PC-9 (cell line): ENCODE results near the gene STOML1. TPM values are rescaled to one million over a fixed set of nuclear protein-coding genes. Genes with fewer than 3 reads are reported as not detected.
"Not testable (repeated sequence)": the region's sequence is repeated elsewhere in the genome, so short reads cannot be mapped to it uniquely, and the experiment has no call there.

ENCODE experiments used
- BruUV-seq: library from RNA; stranded (reverse); fragments of 400-500 nt; replicated peaks from 2 replicates; lab custom pipeline; 2021; lab: Mats Ljungman, UMichigan
- CTCF ChIA-PET: fragments of 300-600 bp; sonication (Branson Sonifier 250); formaldehyde crosslinking; loops from one replicate; lab custom pipeline; 2022; ENCODE audit warnings: antibody characterized with exemption; lab: Charles Lee
- POLR2A ChIA-PET: fragments of 300-600 bp; sonication (Branson Sonifier 250); formaldehyde crosslinking; loops from one replicate; lab custom pipeline; 2022; ENCODE audit warnings: antibody characterized with exemption; ENCODE audit not compliant: unreplicated experiment; lab: Charles Lee
- DNase-seq, 2 experiments: peaks; one replicate each; pipeline versions ENCODE4 v3.0.0 to v3.0.0-alpha.2; 2015 to 2022; ENCODE audit warnings: mixed read lengths in 1 of 2
- H2AFZ ChIP-seq: fragments of 200-600 bp; sonication (generic); 2 replicates; pipeline ENCODE4 v1.8.1; 2017; ENCODE audit warnings: antibody characterized with exemption
- H3F3A ChIP-seq: fragments of 200-600 bp; sonication (generic); 2 replicates; pipeline ENCODE4 v1.8.1; 2017; ENCODE audit warnings: antibody characterized with exemption, mild to moderate bottlenecking, low read depth; ENCODE audit not compliant: insufficient read depth
- H3K27ac ChIP-seq: fragments of 200-600 bp; sonication (generic); 2 replicates; pipeline ENCODE4 v1.6.1; 2016; ENCODE audit warnings: mixed run types
- H3K27me3 ChIP-seq: fragments of 200-600 bp; sonication (generic); 2 replicates; pipeline ENCODE4 v1.6.1; 2016; ENCODE audit warnings: low read depth, mixed run types; ENCODE audit not compliant: insufficient read depth
- H3K36me3 ChIP-seq: fragments of 200-600 bp; sonication (generic); 2 replicates; pipeline ENCODE4 v1.6.1; 2016; ENCODE audit warnings: low read depth, mixed run types
- H3K4me1 ChIP-seq: fragments of 200-600 bp; sonication (generic); replicated peaks from 2 replicates; pipeline ENCODE4 v1.6.1; 2016; ENCODE audit warnings: mixed run types; ENCODE audit not compliant: insufficient read depth
- H3K4me2 ChIP-seq: fragments of 200-600 bp; sonication (generic); 2 replicates; pipeline ENCODE4 v1.6.1; 2017; ENCODE audit warnings: mixed run types
- H3K4me3 ChIP-seq: fragments of 200-600 bp; sonication (generic); 2 replicates; pipeline ENCODE4 v1.6.1; 2016; ENCODE audit warnings: mixed run types
- H3K79me2 ChIP-seq: fragments of 200-600 bp; sonication (generic); 2 replicates; pipeline ENCODE4 v1.6.1; 2017; ENCODE audit warnings: low read depth, mixed run types
- H3K9me2 ChIP-seq: fragments of 200-600 bp; sonication (generic); 2 replicates; pipeline ENCODE4 v1.8.1; 2017; ENCODE audit warnings: mild to moderate bottlenecking; ENCODE audit not compliant: insufficient read depth
- H3K9me3 ChIP-seq: fragments of 200-600 bp; sonication (generic); 2 replicates; pipeline ENCODE4 v1.8.1; 2016; ENCODE audit warnings: low read depth; ENCODE audit not compliant: insufficient read depth
- H4K20me1 ChIP-seq: fragments of 200-600 bp; sonication (generic); 2 replicates; pipeline ENCODE4 v1.8.1; 2017; ENCODE audit not compliant: insufficient read depth
- CTCF ChIP-seq: fragments of 200-600 bp; sonication (generic); conservative IDR thresholded peaks from 2 replicates; pipeline ENCODE4 v1.6.1; 2017; ENCODE audit warnings: mixed run types, antibody characterized with exemption, mild to moderate bottlenecking, moderate library complexity
- EZH2 ChIP-seq: fragments of 200-600 bp; sonication (generic); IDR thresholded peaks from 2 replicates; pipeline ENCODE4 v1.8.0; 2017; ENCODE audit warnings: antibody characterized with exemption, low read depth
- intact Hi-C: fragments of 100-400 bp; cut with micrococcal nuclease; formaldehyde crosslinking; loops from one replicate; pipeline ENCODE4 v1.10.0; 2022; ENCODE audit not compliant: unreplicated experiment
- total RNA-seq: library from RNA; stranded (reverse); gene quantifications from 2 replicates; pipeline ENCODE4 v1.2.3, GENCODE V29; 2021

Gene STOML1
- total RNA-seq, 1 experiment from 2014 or later = 6.1 TPM

DNA sequence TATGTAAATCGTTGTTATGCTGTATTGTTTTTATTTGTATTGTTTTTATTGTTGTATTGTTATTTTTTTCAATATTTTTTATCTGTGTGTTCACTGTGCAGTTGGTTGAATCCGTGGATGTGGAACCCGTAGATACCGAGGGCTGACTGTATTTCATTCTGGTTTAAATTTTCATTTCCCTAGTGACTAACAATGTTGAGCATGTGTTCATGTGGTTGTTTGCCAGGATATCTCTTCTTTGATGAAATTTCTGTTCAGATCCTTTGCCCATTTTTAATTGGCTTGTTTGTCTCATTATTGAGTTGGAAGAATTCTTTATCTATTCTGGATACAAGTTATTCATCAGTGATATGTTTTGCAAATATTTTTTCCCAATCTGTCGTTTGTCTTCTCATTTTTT is 29.7 kb downstream of the STOML1 start:
- CTCF ChIA-PET = no interaction called here

GRCh38 chr15:73960472-73961070 is 31.5 kb downstream of the STOML1 start:
- H3K4me2 ChIP-seq, H3K36me3 ChIP-seq, H4K20me1 ChIP-seq, DNase-seq, H3K4me3 ChIP-seq, BruUV-seq, H2AFZ ChIP-seq, H3K79me2 ChIP-seq, H3K9me2 ChIP-seq, H3K9me3 ChIP-seq, H3K27ac ChIP-seq, H3K27me3 ChIP-seq, POLR2A ChIA-PET: not testable (repeated sequence)
- Histone ChIP-seq H3F3A (peaks cover 34% of the 10 kb centered on the region; the same call in 1 of the 2 replicates), H3K4me1 (peaks cover 44% of the 10 kb centered on the region)
- CTCF ChIA-PET = interaction anchor here (0.6 to 1.2 kb wide), 2 partner anchors 9 to 84 kb away, joined by 3 to 4 read pairs; no protein-coding TSS in a partner anchor
- intact Hi-C loops = loop anchor here (5.0 to 10.0 kb wide), 3 partner anchors 33 to 86 kb away; partner anchors contain the start of genes LOXL1 and TBC1D21

More for the DNA sequence above, 29.7 kb downstream of the STOML1 start:
- no peaks in the 10 kb centered on the region for H3K9me2 ChIP-seq
- H2AFZ ChIP-seq = no peak overlapping the region
- peaks cover 24% of the 10 kb centered on the region; the same call in 1 of the 2 replicates for H3F3A ChIP-seq
- no peaks in the 10 kb centered on the region for H3K9me3 ChIP-seq
- H3K4me1 ChIP-seq = peaks cover 28% of the 10 kb centered on the region
- TF ChIP-seq EZH2 (no peak), CTCF (no peak)
- H3K27ac ChIP-seq = no peak overlapping the region
- intact Hi-C loops = loop anchor here (5.0 to 10.0 kb wide), 3 partner anchors 35 to 88 kb away; partner anchors contain the start of genes LOXL1 and TBC1D21
- no peaks in the 10 kb centered on the region for H4K20me1 ChIP-seq
- no peaks in the 10 kb centered on the region for H3K79me2 ChIP-seq
- DNase-seq = no peak
- no peak overlapping the region for H3K4me2 ChIP-seq
- no peaks in the 10 kb centered on the region for H3K27me3 ChIP-seq
- POLR2A ChIA-PET = no interaction called here
- no peak overlapping the region for H3K4me3 ChIP-seq
- no TSS peak for BruUV-seq
- H3K36me3 ChIP-seq = no peaks in the 10 kb centered on the region

DNA sequence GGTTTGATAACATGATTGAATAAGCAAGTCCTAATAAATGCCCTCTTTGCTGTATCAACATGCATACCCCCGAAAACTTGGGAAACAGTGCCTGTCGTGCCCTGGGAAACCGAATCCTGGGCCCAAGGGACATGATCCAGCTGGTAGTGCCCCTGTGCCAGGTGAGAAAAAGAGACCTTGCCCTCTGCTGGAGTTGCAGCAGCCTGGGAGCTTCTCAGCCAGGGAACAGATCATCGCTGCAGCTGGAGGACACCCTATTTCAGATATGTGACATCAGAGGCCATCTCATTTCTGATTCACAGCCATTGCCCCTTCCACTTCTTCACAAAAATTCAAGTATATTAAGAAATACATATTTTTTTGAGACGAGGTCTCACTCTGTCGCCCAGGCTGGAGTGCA is 32.3 kb downstream of the STOML1 start:
- BruUV-seq = no TSS peak
- Histone ChIP-seq H4K20me1 (no peaks in the 10 kb centered on the region), H3K79me2 (no peaks in the 10 kb centered on the region), H3K4me1 (peaks cover 49% of the 10 kb centered on the region), H3F3A (peaks cover 34% of the 10 kb centered on the region; the same call in 1 of the 2 replicates), H3K36me3 (no peaks in the 10 kb centered on the region), H3K9me3 (no peaks in the 10 kb centered on the region), H3K27ac (0 out of 2 replicates have a peak overlapping the region, but pooled peaks have one; percentile 35), H2AFZ (no peak overlapping the region), H3K27me3 (no peaks in the 10 kb centered on the region), H3K4me3 (no peak overlapping the region), H3K4me2 (peak overlapping the region; percentile 59), H3K9me2 (no peaks in the 10 kb centered on the region)
- TF ChIP-seq CTCF (no peak), EZH2 (no peak)
- no peak for DNase-seq
- ChIA-PET POLR2A (no interaction called here), CTCF (no interaction called here)
- intact Hi-C loops = loop anchor here (5.0 to 10.0 kb wide), 4 partner anchors 32 to 168 kb away; partner anchors contain the start of genes LOXL1 and TBC1D21
